Transverse colon (tissue), 4 donors: Measurements from ENCODE around the gene ELK4. TPM values are rescaled to one million over a fixed set of nuclear protein-coding genes. Genes with fewer than 3 reads are reported as not detected.

Experiments
- DNase-seq: peaks from one replicate; pipeline ENCODE4 v3.0.0-alpha.2; 2019
- H3K27ac ChIP-seq, 4 donors: fragments of 200-600 bp; sonication (generic); 2 replicates each; pipeline ENCODE4 v1.5.1; 2016 to 2018; ENCODE audit warnings: inconsistent platforms in 4 of 4
- H3K27me3 ChIP-seq: fragments of 200-600 bp; sonication (generic); 2 replicates; pipeline ENCODE4 v1.5.1; 2017; ENCODE audit warnings: inconsistent platforms
- H3K36me3 ChIP-seq, 4 donors: fragments of 200-600 bp; sonication (generic); 2 replicates each; pipeline ENCODE4 v1.5.1; 2017 to 2019; ENCODE audit warnings: inconsistent platforms in 4 of 4
- H3K4me1 ChIP-seq, 4 donors: fragments of 200-600 bp; sonication (generic); 2 replicates each; pipeline ENCODE4 v1.5.1; 2017 to 2020; ENCODE audit warnings: inconsistent platforms in 4 of 4
- H3K4me3 ChIP-seq, 4 donors: fragments of 200-600 bp; sonication (generic); 1 replicate in 1 of 4; 2 replicates in 3 of 4; pipeline versions ENCODE4 v1.5.1 to v1.6.1; 2017 to 2019; ENCODE audit warnings: inconsistent platforms in 4 of 4
- H3K9me3 ChIP-seq, 2 donors: fragments of 200-600 bp; sonication (generic); 2 replicates each; pipeline ENCODE4 v1.5.1; 2017 to 2019; ENCODE audit warnings: inconsistent platforms in 2 of 2
- EP300 ChIP-seq: sonication (generic); formaldehyde crosslinking; IDR thresholded peaks from one replicate; pipeline ENCODE4 v1.6.1; 2017; ENCODE audit warnings: antibody characterized with exemption, low read depth
- POLR2A ChIP-seq: fragments of 450-650 bp; IDR thresholded peaks from one replicate; pipeline ENCODE4 v1.6.1; 2016; ENCODE audit warnings: antibody characterized with exemption, mild to moderate bottlenecking, moderate library complexity
- POLR2AphosphoS5 ChIP-seq, 3 donors: sonication (generic); formaldehyde crosslinking; IDR thresholded peaks; one replicate each; pipeline ENCODE4 v1.6.1; 2016; ENCODE audit warnings: antibody characterized with exemption in 3 of 3
- WGBS, 2 donors: methylation state at CpG; one replicate each; pipeline ENCODE4 v1.1.5; 2018; ENCODE audit warnings: low coverage in 1 of 2; 5-methylcytosine and 5-hydroxymethylcytosine counted together
- in situ Hi-C, 4 donors: fragments of 200-750 bp; cut with MboI; loops; one replicate each; pipeline versions ENCODE4 v1.15.0 to v1.15.1; 2017; ENCODE audit warnings: low sequenced_read_pairs in 3 of 4, low pct_ligation_motif_present in 1 of 4, low pct_unique_long_range_greater_than_20kb in 1 of 4
- intact Hi-C: fragments of 100-400 bp; cut with DNase I; formaldehyde crosslinking; loops from one replicate; pipeline ENCODE4 v1.15.1; 2023; ENCODE audit warnings: low total_unique reads
- total RNA-seq, 4 donors: library from RNA; depleted of rRNA; stranded (reverse); fragments of >200 nt; gene quantifications; one replicate each; pipeline ENCODE4 v1.1.0, GENCODE V29; 2016
- TF ChIP-seq, protein P1 (sequence below), 5 experiments: fragments of 200-600 bp in 3 of 5; fragments of 450-650 bp in 2 of 5; sonication (generic) in 3 of 5; IDR thresholded peaks; 1 replicate in 2 of 5; 2 replicates in 3 of 5; pipeline ENCODE4 v1.5.1; 2016 to 2017; ENCODE audit warnings: antibody characterized with exemption in 5 of 5, inconsistent platforms in 3 of 5, mild to moderate bottlenecking in 2 of 5, moderate library complexity in 1 of 5

ELK4 gene
- total RNA-seq, 4 donors from 2014 or later = 16.0 to 24.1 (median 19.7) TPM

DNA sequence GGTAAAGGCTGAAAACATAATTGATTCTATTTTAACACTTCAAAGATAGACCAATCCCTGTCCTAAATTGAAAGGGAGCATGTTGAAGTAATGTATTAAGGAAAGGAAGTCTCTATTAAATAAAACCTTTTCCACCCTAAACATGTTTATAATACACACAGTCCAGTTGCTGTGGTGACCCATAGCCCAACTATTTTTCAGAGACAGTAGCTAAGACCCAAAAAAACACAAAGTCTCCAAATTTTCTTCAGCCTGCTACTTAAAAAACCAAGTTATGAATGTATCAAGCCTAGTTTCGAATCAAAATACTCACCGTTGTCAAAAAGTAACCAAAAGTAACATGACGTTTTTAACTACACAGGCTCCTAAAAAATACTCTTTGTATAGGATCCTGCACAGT, 1.6 kb downstream of the ELK4 start:
- DNase-seq = no peak
- no peaks in the 10 kb centered on the region for H3K36me3 ChIP-seq
- intact Hi-C loops = loop anchor here (10.0 kb wide), 1 partner anchor 45 kb away; no protein-coding TSS in a partner anchor
- no peaks in the 10 kb centered on the region for H3K27me3 ChIP-seq
- H3K4me3 ChIP-seq = peak overlapping the region in 3 of 4 donors; percentile 76 to 97 (median 79)
- H3K9me3 ChIP-seq = no peaks in the 10 kb centered on the region
- H3K27ac ChIP-seq = peak overlapping the region; percentile 97 to 100 (median 99)
- in situ Hi-C loops = no loop called here
- no peak for TF ChIP-seq POLR2A
- TF ChIP-seq, protein P1, sequence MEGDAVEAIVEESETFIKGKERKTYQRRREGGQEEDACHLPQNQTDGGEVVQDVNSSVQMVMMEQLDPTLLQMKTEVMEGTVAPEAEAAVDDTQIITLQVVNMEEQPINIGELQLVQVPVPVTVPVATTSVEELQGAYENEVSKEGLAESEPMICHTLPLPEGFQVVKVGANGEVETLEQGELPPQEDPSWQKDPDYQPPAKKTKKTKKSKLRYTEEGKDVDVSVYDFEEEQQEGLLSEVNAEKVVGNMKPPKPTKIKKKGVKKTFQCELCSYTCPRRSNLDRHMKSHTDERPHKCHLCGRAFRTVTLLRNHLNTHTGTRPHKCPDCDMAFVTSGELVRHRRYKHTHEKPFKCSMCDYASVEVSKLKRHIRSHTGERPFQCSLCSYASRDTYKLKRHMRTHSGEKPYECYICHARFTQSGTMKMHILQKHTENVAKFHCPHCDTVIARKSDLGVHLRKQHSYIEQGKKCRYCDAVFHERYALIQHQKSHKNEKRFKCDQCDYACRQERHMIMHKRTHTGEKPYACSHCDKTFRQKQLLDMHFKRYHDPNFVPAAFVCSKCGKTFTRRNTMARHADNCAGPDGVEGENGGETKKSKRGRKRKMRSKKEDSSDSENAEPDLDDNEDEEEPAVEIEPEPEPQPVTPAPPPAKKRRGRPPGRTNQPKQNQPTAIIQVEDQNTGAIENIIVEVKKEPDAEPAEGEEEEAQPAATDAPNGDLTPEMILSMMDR (IDR thresholded peaks at IDR 0.05) = no peak
- no peak for TF ChIP-seq POLR2AphosphoS5 (IDR thresholded peaks at IDR 0.05)
- TF ChIP-seq EP300 = no peak
- peaks cover 12 to 45% (median 34%) of the 10 kb centered on the region in 4 donors for H3K4me1 ChIP-seq
- WGBS, 2 donors = 0 to 4% methylated on average over 3 of the region's 3 CpGs

DNA sequence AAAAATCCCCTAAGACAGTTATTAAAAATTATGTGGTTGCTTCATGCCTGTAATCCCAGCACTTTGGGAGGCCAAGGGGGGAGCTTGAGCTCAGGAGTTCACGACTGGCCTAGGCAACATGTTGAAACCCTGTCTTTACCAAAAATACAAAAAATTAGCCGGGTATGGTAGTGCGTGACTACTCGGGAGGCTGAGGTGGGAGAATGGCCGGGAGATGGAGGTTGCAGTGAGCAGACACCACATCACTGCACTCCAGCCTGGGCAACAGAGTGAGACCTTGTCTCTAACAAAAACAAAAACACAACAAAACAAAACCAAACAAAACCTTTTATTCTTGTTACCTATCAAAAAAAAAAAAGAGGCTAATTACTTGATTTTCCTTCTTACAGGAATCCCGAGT, 2.1 kb downstream of the ELK4 start:
- Histone ChIP-seq H3K9me3 (no peaks in the 10 kb centered on the region), H3K36me3 (no peaks in the 10 kb centered on the region), H3K4me1 (peaks cover 12 to 45% (median 34%) of the 10 kb centered on the region in 4 donors), H3K27me3 (no peaks in the 10 kb centered on the region), H3K4me3 (peak overlapping the region in 1 of 4 donors; percentile 76), H3K27ac (peak overlapping the region; percentile 97 to 100 (median 99))
- intact Hi-C loops (loop anchor here (10.0 kb wide), 1 partner anchor 45 kb away; no protein-coding TSS in a partner anchor), in situ Hi-C loops (no loop called here)
- TF ChIP-seq POLR2A = no peak
- no peak for TF ChIP-seq EP300
- TF ChIP-seq, protein P1 (IDR thresholded peaks at IDR 0.05) = no peak
- TF ChIP-seq POLR2AphosphoS5 (IDR thresholded peaks at IDR 0.05) = no peak
- no peak for DNase-seq
- WGBS, 2 donors = 26 to 41% methylated on average over 6 of the region's 6 CpGs

DNA sequence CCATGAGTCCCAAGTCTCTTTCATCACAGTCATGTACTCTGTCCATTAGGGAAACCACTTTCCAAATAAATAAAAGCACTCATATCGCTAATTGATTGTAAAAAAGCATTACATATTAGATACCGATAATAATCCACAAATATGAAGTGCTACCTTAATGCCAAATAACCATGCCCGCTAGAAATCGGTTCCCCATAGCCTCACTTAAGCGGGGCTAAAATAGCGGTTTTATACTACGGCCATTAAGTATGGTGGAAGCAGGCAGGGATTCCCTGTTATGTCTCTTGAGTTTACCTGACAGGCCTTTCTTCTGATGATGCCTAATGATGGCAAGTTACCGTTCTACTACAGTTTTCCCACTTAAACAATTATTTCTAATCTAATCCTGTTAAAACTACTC, 3.9 kb downstream of the ELK4 start:
- H3K9me3 ChIP-seq = no peaks in the 10 kb centered on the region
- H3K36me3 ChIP-seq = peaks cover 0 to 6% (median under 1%) of the 10 kb centered on the region in 4 donors
- H3K4me3 ChIP-seq = no peak overlapping the region
- no peaks in the 10 kb centered on the region for H3K27me3 ChIP-seq
- in situ Hi-C loops (no loop called here), intact Hi-C loops (no loop called here)
- WGBS, 2 donors = 93% methylated on average over 8 of the region's 8 CpGs
- H3K4me1 ChIP-seq = peaks cover 12 to 43% (median 33%) of the 10 kb centered on the region in 4 donors
- TF ChIP-seq POLR2A (no peak), POLR2AphosphoS5 (IDR thresholded peaks at IDR 0.05) (no peak), EP300 (no peak)
- TF ChIP-seq, protein P1 (IDR thresholded peaks at IDR 0.05) = no peak
- no peak for DNase-seq
- H3K27ac ChIP-seq = no peak overlapping the region

DNA sequence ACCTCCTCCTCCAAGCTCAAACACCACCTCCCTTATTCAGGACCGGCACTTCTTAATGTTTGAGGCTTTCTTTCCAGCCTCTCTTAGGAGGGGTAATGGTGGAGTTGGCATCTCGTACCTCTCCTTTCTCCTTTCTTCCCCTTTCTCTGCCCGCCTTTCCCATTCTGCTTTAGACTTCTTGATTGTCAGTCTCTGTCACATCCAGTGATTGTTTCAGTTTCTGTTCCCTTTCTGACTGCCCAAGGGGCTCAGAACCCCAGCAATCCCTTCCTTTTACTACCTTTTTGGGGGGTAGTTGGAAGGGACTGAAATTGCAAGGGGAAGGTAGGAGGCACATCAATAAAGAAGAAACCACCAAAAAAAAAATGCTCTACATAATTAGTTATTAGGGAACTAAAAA, 5.6 kb downstream of the ELK4 start:
- Histone ChIP-seq H3K9me3 (no peaks in the 10 kb centered on the region), H3K4me3 (no peak overlapping the region), H3K27me3 (no peaks in the 10 kb centered on the region), H3K36me3 (peaks cover 0 to 19% (median 4%) of the 10 kb centered on the region in 4 donors), H3K4me1 (peaks cover 7 to 34% (median 25%) of the 10 kb centered on the region in 4 donors), H3K27ac (no peak overlapping the region)
- WGBS, 2 donors = 76 to 96% methylated on average over 3 of the region's 3 CpGs
- TF ChIP-seq, protein P1 (IDR thresholded peaks at IDR 0.05) = no peak
- TF ChIP-seq POLR2A (no peak), EP300 (no peak), POLR2AphosphoS5 (IDR thresholded peaks at IDR 0.05) (no peak)
- no peak for DNase-seq
- intact Hi-C loops = no loop called here
- in situ Hi-C loops = no loop called here
